HuH-7 (cell line): ENCODE measurements around the gene STX8.
"Not testable (repeated sequence)": the region's sequence is repeated elsewhere in the genome, so short reads cannot be mapped to it uniquely, and the experiment has no call there.

Source experiments
- DNase-seq: peaks from one replicate; pipeline ENCODE4 v3.0.0; 2011; ENCODE audit warnings: low spot score

The STX8 gene

GRCh38 chr17:9498490-9498889 is 77.1 kb downstream of the STX8 start:
- DNase-seq, result no peak

GRCh38 chr17:9488556-9488955 is 87.1 kb downstream of the STX8 start:
- no peak for DNase-seq

DNA sequence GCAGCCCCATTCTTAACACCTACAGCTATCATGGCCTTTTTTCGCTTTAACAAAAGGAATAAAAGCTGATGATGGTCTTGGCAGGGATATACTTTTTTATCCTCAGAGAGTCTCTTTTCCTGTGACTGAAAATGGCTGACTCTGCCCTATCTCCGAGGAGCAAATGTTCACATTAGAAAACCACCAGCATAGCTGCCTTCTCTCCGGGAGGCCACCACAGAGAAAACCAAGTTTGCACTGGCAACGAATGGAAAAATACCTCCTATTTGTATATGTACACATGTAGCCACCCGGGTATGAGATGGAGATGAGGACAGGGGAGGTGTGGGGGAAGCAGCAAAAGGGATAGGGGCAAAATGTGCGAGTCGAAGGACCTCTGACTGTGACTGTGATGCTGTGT is 88.2 kb downstream of the STX8 start:
- no peak for DNase-seq

DNA sequence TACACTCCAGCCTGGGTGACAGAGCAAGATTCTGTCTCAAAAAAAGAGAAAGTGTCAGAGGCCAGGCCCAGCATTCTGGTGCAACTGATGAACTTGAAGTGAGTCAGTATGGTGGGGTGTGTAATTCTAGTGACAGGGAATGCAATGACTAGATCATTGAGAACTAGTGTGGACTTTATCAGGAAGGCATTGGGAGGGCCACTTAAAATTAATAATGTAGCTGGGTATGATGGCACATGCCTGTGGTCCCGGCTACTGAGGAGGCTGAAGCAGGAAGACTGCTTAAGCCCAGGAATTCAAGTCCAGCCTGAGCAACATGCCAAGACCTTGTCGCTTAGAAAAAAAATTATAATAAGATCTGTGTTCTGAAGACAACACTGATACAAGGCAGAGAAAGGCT is 90.8 kb downstream of the STX8 start:
- DNase-seq, result no peak

DNA sequence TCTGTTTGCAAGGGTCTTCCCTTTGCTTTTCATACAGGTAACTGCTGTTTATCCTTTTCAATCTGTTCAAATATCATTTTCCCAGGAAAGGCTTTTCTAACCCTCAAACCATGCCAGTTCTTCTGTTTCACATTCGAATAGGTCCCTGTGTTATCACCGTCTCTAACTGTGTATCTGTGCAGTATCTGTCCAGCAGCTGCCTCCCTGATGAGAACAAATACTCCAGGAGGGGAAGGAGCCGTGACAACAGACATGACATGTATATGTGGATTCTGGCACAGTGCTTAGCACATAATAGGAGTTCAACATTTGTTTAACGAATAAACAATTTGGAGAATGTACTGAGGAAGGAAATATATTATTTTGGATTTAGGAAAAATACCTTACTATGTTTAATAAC is 95.7 kb downstream of the STX8 start:
- no peak for DNase-seq

DNA sequence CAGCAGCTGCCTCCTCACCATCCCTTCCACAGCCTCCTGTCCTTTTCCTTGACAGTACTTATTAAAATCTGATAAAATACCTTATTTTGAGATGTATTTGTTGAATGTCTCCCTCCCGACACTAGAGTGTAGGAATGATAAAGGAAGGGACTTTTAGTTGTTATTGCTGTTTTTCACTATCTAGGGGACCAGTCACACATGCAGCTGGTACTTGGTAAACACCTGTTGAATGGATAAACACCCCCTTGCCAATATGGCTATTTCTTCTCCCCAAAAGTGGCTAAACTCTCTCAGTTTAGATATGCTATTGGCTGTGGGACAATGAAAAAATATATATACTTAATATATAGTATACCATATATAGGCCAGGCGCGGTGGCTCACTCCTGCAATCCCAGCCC is 96.7 kb downstream of the STX8 start:
- DNase-seq, result no peak

- no peak for DNase-seq
Measured at GRCh38 chr17:9475101-9475658, 100.4 kb downstream of the STX8 start.

DNA sequence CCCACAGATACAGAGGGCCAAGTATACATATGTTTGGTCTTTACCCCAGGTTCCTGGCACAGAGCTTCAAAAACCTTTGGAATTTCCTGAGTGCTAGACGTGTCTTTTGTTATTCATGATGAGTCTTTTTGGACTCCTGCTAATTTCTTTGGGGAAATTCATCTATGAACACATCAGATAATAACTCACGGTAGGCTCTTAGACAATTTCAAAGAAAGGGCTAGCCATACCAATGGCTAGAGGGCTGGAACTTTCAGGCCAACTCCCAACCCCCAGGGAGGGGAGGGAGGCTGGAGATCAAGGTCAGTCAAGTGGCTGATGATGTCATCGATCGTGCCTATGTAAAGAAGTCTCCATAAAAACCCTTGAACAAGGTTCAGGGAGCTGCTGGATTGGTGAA is 101.9 kb downstream of the STX8 start:
- no peak for DNase-seq

- DNase-seq, result no peak
Measured at GRCh38 chr17:9472541-9472940, 103.1 kb downstream of the STX8 start.

DNA sequence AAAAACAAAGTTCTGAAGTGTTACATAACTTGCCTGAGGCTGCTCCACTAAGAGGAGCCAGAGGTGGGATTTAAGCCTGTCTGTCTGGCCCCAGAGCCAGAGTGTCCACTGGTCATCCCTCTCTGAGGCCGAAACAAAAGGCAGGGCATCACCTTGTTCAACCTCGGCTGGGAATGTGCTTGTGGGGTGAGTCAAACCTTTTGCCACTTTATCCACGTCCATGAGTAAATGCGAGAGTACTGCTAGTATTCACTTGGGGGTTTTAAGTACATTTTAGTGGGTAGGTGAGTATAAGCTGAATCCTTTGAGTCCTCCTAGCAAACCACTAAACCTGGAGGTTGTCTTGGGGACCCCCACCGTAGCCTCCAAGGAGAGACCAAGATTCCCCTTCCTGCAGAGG is 103.5 kb downstream of the STX8 start:
- no peak for DNase-seq

- DNase-seq, result no peak
Measured at GRCh38 chr17:9470171-9470570, 105.4 kb downstream of the STX8 start.

- no peak for DNase-seq
Measured at GRCh38 chr17:9468937-9469336, 106.7 kb downstream of the STX8 start.

DNA sequence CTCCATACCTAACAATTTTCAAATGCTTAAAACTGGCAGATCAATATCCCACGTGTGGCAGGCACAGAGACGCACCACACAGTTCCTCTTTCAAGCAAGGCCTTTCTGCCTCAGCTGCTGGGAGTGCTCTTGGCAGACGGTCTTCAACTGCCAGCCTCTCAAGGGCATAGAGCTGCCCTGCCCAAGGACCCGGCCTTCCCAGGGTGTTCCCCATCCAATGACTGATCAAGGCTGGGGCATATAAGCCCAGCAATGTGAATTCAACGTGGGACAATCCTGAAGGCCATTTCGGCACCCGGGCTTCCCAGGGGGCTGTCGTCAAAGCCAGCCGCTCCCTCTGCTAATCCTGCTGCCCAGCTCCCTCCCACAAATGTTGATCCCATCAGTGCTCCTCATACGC is 107.1 kb downstream of the STX8 start:
- DNase-seq, result no peak

DNA sequence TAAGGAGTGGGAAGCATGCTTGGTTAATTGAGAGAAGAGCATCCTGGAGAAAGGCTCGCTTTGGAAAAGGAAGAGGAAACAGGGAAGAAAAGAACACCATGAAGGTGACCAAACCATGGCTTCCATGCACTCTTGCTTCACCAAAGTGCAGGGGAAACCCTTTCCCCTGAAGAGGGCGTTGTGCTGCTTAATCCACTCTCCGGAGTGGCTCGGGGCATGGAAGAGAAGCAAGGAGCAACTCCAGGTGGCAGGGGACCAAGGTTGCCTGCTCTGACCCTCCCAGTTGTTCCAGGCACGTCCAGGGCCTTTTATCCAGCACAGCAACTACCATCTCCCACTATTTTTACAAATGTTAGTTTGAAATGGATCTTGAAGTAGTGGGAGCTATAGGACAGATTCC is 108.1 kb downstream of the STX8 start:
- peak; percentile 18 for DNase-seq

GRCh38 chr17:9465210-9465921 is 110.3 kb downstream of the STX8 start:
- no peak for DNase-seq

- no peak for DNase-seq
Measured at GRCh38 chr17:9457005-9457404, 118.6 kb downstream of the STX8 start.

GRCh38 chr17:9456330-9456729 is 119.3 kb downstream of the STX8 start:
- DNase-seq, result peak; percentile 52

DNA sequence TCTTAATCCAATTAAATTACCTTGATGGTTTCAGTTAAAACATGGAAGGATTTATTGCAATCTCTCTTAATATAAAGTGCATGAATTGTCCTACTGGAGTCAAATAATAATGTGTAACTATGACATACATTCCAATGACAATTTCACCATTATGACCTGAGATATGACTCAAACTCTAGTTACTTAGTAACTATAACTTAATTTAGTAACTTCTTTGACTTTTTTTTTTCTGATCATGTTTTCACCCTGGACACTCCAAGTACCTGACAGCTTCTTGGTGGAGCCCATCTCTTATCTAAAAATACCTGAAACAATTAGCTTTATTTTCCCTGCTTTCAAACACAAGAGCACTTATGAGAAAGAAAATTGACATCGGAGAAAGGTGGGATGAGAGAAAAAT is 123.7 kb downstream of the STX8 start:
- DNase-seq, result no peak

DNA sequence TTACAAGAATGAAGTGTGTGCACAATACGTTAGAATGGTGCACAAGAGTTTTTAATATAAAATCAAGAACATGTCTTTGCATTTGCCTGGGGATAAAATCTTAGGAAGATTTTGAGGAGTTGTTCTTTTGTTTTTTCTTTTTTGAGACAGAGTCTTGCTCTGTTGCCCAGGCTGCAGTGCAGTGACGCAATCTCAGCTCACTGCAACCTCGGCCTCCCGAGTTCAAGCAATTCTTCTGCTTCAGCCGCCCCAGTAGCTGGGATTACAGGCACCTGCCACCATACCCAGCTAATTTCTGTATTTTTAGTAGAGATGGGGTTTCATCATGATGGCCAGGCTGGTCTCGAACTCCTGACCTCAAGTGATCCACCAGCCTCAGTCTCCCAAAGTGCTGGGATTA is 128.3 kb downstream of the STX8 start:
- not testable (repeated sequence) for DNase-seq

GRCh38 chr17:9446528-9446927 is 129.1 kb downstream of the STX8 start:
- no peak for DNase-seq

GRCh38 chr17:9445424-9445823 is 130.2 kb downstream of the STX8 start:
- no peak for DNase-seq

GRCh38 chr17:9444687-9445086 is 130.9 kb downstream of the STX8 start:
- DNase-seq, result peak; percentile 15

GRCh38 chr17:9443811-9444210 is 131.8 kb downstream of the STX8 start:
- no peak for DNase-seq

GRCh38 chr17:9439851-9440250 is 135.8 kb downstream of the STX8 start:
- DNase-seq, result no peak
